Glomerular visceral epithelial cell (primary cell): ENCODE results near the gene IRF2.
"Not testable (repeated sequence)": the region's sequence is repeated elsewhere in the genome, so short reads cannot be mapped to it uniquely, and the experiment has no call there.

Experiments
- DNase-seq: peaks from one replicate; pipeline ENCODE4 v3.0.0-alpha.2; 2016; ENCODE audit errors: extremely low spot score

The IRF2 gene

DNA sequence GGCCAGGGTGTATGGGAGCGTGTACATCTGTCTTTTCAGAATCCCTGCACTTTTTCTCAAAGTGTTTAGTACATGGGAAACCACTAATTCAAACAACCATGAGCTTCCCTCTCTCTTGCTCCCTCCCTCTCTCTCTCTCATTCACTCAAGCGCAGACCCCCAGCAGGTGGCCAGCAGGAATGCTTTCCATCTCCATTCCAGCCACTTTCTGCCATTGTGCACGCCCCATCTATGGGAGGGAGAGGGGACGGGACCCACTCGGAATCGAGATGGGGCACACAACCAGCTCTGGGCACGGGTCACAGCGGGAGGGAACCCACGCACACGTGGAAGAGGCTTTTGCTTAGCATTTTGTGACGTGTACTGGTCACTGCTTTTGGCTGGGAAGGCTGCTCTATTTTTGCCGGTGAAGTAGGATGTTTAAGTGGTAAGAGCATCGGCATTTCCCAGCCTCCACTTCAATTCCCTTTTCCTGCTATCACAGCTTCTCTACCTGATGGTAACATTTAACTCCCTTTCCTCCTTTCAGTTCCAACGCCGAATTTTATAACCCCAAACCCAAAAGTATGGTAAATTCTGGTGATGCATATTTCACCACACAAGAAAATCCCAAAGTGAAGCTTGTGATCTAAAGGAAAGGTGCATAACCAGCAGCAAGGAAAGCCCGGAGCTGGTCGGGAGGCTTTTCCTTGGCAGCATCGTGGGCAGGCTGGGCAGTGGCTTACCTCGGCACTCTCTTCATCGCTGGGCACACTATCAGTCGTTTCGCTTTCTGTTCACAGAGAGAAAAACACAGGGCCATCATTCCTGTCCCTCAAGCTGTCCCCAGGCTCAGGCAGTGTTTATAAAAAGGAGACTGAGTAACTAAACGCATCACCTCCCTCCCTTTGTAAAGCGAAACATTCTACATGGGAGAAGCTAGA is 84.1 kb downstream of the IRF2 start:
- DNase-seq: no peak

DNA sequence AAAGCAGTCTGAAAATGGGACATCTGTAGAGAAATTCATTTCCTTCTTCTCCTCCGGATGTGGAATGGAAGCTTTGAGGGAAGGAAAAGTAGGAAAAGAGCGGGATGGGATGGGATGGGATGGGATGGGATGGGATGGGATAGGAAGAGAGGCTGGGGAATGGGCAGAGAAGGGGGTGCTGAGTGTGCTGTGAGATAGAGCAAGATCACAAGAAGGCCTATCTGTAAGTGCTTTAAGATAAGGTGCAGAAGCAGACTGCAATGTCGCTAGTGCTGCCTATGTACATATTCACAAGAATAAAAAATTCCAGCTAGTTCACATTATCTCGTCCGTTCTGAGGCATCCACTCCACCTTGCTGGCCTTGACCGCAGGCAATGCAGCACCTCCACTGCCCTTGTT is 86.2 kb downstream of the IRF2 start:
- no peak for DNase-seq

DNA sequence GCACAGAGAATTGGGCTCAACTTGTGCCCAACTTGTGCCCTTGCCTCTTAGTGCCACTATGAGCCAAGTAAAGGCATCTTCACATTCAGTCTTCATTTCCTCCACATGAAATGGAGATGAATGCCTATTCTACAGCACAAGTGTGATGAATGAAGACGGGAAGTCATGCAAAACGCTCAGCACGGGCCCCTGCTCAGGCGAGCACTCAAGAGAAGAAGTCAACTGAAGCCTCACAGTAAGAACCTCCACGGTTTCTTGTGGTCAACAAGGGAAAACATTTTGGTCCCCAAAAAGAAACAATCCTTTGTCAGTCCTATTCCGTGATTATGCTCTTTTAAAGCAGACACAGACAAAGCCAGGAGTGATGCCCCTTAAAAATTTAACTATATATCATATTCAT is 87.0 kb downstream of the IRF2 start:
- DNase-seq: no peak

DNA sequence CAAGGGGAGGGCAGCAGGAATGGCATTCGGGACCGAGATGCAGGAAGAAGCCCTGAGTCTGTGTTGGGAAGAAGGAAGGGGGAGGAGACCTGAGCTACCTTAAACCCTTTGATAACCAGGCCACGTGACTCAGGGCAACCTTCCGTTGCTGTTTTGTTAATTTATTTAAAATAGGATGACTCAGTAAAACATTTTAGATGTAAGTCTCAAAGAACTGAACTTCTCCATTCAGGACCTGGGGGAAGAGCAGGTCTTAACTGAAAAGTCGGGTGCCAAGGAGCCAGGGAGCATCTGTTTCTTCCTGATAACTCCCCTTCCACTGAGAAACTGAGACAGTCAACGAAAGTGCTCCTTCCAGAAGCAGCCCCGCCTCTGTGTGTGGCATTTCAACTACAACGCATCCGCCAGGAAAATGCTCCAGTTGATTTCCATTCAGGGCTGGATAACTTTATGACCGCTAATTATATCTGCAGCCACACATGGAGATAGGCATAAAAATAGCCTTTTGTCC is 88.0 kb downstream of the IRF2 start:
- DNase-seq: no peak

DNA sequence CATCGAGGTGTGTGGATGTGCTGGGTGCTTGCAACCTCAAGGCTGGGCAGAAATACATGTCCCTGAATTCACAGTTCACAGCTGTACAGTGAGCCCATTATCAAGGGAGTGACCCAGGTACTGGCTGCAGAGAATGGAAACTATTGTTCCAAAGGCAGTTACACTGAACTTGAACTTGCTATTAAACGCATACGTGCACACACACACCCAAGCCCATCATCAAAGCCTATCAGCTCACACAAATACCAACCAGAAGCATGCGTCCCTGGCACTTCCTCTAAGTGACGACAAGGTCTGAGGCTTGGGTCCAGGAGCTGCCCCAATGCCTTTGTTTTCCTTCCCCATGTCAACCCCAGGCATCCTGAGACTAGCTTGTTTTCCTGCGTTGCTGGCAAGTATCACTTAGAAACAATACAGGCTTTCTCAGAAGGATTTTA is 88.6 kb downstream of the IRF2 start:
- DNase-seq: no peak

DNA sequence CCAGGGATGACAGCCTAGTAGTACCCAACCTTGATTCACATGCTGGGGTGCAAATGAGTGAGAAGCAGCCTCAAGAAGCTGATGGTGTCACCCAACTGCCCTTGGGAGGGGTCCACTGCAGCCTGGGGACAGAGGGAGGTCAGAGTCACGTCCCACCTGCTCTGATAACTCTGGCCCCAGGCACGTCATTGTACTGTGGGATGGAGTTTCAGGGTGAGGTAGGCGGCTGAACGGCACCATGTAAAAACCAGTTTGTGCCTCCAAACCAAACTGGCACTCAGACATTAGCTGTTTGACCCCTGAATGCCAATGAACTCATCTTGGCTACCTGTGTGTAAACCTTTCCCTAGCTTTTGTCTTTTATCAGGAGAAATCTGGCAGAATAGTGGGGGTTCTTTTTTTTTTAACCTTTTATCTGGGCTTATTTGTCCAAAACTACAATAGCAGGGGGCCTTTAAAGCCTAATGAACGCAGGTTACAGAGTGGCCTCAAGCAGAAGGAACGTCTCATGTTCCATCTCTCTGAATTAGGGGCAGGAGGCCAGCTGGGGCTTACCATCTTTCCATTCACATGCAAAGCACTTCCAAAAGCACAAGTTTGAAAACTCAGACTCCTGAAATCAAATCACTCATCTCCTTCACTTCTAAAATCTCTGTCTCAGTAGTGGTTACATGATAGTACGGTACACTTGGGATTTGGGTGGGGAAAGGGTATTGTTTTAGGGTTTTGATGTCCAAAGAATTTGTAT is 89.4 kb downstream of the IRF2 start:
- no peak for DNase-seq

DNA sequence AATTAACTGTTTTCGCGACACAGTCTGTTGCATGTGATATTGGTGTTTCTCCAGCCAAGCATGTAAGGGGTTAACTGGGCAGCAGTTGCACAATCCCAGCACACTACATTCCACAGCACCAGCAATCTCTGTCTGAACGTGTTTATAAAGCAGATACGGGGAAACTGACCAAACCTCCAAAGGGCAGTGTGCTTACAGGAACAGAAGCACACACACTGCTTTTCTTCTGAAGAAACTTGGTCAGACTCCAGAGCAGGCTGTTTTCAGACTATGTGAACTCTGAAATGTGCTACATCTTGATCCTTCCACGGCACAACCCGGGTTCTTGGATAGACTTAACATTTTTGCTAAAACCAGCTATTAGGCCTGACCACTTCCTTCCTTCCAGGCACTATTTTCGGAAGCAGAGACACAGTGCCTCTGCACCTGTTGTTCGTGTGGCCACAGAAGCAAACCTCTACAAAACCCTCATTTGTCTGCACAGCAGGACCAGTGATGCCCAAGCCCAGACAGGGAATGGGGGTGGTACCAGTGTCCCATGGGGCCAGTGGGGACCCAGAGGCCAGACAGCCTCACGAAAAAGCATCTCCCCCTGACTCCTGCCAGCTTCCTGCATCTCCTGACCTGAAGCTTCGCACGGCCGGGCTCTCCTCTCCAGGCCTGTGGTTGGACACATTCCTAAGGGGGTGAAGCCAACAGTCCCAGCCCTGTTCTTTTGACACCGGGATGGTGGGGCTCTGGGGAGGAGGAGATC is 90.1 kb downstream of the IRF2 start:
- DNase-seq: peak; percentile 77

DNA sequence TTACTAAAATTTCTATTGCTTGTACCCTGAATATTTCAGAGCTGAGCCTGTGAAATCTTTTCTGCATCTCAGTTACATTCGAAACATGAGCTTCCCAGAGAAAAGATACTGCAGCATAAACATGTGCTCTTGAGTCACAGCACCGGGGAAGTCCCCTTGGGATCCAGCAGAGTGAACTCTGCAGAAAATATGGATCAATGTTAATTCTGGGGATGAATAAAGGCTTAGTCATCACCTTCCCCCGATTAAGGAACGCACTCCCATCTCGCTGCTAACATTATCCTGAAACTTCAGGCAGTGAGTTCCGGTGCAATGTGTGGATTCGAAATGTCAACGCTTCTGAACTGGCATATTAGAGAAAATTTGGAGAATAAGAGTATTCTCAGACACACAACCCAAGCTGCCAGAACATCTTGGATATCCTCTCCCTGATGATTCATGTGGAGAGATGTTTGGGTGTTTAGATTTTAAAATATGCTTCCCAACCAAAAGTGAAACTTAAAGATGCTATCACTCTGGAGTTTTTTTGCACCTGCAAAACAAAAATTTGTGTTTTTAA is 90.8 kb downstream of the IRF2 start:
- DNase-seq: peak; percentile 89

DNA sequence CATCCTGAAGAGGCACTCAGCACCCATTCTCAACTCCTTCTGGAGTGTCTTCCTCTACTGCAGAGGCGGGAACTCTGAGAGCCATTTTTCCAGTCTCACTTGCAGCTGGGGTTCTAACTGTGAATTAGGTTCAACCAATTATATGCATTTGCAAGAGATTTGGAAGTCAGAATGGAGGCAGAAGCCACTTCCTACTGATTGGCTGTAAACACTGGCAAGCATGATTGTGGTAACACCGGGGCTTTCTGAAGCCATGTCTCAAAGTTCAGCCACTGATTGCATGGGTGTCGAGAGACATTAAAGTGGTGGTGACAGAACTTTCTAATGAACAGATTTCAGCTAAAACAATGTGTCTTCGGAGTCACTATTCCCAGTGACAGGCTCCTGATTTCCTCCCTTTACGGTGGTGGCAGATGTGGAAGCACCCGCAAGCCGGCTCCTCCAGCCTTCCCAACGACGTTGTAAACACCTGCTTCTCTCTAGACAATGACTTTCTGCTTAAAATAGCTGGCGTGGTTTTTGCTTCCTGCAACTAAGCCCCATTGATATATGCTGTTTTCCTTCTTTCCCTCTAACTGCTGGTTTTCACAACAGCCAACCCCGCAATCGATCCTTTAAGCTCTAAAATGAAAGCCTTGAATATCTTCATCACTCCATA is 92.0 kb downstream of the IRF2 start:
- DNase-seq: no peak

DNA sequence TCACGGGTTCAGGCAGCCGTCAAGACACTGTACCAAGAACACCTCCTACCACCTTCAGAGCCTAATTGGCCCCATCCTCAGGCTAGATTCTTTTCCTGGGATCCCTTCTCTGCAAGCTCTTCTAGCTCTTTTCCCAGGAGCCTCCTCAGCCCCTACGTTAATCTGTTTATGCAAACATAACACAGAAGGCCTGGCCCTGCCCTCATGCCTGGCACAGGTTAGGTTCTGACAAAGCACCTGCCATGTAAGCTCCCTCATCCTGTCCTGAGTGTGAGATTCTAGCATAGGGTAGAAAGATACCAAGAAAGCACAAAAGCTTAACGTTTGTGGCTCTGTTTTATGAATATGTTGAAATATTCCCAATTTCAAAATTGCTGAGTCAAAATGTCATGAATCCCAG is 93.6 kb downstream of the IRF2 start:
- no peak for DNase-seq

DNA sequence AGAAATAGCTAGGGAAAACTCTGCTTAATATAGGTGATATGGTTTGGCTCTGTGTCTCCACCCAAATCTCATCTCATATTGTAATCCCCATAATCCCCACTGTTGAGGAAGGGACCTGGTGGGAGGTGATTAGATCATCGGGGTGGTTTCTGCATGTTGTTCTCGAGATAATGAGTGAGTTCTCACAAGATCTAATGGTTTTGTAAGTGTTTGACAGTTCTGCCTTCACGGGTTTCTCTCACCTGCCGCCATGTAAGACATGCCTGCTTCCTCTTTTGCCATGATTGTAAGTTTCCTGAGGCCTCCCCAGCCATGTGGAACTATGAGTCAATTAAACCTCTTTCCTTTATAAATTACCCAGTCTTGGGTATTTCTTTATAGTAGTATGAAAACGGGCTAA is 94.1 kb downstream of the IRF2 start:
- DNase-seq: not testable (repeated sequence)

DNA sequence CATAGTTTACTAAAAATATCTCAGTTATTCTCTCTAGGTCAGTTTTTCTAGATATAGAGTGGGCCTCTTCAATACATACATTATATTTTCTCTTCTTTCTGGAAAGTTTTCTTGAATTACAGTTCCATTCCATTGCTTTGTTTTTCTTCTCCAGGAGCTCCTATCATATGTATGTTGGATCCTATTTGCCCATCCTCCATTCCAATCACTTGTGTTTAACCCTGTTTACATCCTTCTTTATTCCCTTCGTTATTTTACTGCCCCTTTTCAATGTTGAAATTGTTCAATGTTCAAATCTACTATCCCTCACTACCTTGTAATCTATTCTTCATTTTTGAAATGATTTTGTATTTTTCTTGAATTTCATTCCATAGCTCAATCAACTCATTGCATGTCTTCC is 97.4 kb downstream of the IRF2 start:
- no peak for DNase-seq

DNA sequence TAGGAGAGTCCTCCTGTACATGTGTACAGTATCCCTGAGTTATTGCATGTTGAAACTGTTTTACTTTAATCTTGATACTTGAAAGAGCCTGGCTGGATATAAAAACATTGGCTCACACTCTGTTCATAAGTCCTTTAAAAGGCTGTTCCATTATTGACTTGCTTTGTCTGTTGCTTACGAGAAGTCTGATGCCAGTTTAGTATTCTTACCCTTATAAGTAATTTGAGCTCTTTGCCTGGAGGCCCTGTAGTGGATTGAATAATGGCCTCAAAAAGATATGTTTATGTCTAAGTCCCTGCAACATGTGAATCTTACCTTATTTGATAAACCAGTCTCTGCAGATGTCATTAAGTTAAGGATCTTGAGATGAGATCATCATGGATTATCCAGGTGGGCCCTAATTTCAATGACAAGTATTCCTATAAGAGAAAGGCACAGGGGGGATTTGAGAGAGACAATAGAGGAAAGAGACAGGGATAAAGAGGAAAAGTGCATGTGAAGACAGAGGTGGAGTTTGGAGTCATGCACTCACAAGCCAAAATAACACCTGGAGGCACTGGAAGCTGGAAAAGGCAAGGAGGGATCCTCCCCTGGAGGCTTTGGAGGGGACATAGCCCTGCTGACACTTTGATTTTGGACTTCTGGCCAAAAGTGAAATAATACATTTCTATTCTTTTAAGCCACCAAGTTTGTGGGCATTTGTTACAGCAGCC is 98.1 kb downstream of the IRF2 start:
- DNase-seq: no peak

DNA sequence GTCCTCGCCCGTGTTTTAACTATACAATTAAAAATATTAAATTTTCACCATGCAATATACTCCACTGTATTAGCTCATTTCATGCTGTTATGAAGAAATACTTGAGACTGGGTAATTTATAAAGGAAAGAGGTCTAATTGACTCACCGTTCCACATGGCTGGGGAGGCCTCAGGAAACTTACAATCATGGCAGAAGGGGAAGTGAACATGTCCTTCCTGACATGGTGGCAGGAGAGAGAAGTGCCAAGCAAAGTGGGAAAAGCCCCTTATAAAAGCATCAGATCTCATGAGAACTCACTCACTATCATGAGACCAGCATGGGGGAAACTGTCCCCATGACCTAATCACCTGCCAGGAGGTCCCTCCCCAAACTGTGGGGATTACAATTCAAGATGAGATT is 98.7 kb downstream of the IRF2 start:
- not testable (repeated sequence) for DNase-seq

DNA sequence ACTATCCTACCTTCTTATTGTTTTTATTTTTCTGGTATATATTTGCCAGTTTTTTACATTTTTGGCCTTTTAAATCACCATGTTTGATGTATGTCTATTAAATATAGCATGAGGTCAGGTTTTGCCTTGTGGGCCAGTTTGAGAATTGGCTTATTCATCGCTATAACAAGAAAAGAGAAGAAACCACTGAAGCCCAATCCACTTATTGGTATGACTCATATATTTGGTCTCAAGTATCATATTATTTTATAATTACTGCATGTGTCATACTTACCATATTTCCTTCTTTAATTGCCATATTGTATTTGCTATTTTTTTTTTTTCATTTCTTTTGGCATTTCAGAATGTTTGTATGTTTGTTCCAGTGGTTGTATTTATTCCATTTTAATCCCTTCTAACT is 99.3 kb downstream of the IRF2 start:
- no peak for DNase-seq

DNA sequence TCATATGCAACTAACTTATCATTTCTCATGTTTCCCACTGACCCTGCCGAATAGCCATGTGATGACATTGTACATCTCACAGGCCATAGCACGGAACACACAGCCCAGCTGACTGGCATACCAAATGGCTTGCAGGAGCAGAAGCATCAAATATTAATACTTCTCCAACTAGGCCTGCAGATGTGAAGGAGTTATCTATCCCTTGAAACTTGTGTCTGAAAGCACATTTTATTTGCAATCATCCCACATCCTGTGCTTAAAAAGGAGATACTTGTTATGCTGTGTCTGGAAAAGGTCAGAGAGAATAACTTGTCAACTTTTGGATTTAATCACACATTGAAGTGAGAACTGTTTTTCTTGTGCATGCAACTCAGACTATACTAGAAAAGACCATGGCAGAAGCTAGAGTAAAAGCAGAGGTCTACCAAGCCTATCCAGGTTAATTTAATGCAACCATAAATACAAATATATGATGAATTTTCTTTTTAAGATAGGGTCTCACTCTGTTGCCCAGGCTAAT is 100.4 kb downstream of the IRF2 start:
- no peak for DNase-seq

DNA sequence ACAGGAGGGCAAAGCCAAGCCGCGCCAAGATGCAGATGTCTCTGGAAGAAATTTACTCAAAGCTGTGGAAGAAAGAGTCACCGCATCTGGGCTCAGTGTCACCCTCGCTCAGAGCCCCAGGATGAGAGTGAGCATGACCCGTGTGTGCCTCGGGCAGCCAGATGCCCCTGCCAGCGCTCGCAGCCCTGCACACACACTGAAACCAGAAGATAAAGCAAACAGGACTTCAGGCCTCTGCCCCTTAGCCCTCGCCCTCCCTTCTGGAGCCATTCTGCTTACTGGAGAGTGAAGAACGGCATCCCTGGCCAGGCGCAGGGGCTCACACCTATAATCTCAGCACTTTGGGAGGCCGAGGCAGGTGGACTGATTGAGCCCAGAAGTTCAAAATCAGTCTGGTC is 103.0 kb downstream of the IRF2 start:
- DNase-seq: no peak

DNA sequence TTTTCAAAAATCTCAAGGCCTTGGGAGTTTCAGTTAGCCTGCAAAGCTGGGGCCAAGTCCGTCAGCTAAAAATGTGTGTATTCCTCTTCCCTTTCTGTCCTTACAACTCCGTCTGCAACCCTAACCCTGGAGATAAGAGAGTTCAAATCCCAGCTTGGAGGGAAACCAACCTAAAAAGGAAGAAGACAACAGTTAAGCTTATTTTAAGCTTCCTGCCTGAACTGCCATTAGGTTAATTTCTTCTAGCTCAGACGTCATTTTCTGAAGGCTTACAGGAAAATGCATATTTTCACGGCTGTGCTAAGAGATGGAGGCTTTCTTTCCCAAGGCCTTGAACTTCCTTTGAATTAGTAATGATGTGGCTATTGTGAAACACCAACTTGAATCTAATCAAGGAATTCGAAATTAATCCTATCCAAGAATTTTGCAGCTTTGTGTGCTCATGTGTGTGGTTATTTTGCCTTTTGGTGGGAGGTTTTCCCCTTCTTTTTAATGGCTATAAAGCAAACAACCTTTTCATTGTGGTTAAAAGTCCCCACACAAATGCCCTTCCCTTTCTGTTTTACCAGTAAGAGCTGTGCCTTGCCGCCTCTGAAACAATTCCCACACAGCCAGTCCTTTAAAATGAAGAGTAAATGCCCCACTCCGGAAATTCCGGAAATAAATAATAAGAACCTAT is 103.5 kb downstream of the IRF2 start:
- no peak for DNase-seq

DNA sequence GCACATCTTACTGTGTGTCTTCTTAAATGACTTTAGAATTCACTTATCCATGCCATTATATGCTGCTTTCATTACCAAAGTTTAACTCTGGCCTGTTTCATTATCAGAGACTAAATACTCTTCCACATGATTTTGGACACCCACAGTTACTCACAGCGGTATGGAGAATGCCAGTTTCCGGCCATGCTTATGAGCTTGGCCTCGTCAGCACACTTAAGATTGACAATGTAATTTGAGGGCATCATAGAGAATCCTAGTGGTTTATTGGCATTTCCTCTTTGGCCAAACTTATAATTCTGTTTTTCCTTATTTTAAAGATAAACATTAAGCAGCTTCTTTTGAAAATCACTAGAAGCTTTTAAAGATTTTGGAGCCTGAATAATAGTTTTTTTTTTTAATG is 104.5 kb downstream of the IRF2 start:
- no peak for DNase-seq

DNA sequence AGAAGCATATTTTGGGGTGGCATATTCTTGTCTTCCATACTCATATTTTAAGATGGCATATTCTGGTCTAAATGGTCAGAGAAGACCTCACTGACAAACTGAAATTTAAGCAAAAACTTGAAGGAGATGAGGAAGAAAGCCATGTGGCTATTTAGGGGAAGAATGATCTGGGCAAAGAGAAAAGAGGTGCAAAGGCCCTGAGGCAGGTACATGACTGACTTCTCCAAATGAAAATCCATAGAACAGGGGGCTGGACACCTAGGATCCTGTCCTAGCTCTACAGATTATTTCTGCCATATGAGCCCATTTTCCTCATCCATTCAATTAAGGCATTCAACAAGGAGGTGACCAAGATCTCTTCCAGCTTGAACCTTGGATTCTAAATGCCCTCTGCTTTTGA is 105.6 kb downstream of the IRF2 start:
- no peak for DNase-seq
